HL-60 (cell line): ENCODE data around the gene MARVELD1.

ENCODE experiments used
- DNase-seq, 2 experiments: peaks; one replicate each; pipeline ENCODE4 v3.0.0-alpha.2; 2010 to 2020; ENCODE audit warnings: low read depth in 1 of 2, low spot score in 1 of 2
- H3K27ac ChIP-seq: fragments of 250-450 bp; sonication (Bioruptor Pico); replicated peaks from 2 replicates; pipeline ENCODE4 v1.5.1; 2020; ENCODE audit warnings: mild to moderate bottlenecking, moderate library complexity
- H3K27me3 ChIP-seq: fragments of 250-450 bp; sonication (Bioruptor Pico); 2 replicates; pipeline ENCODE4 v1.5.1; 2021; ENCODE audit warnings: mild to moderate bottlenecking, moderate library complexity; ENCODE audit not compliant: insufficient read depth, poor library complexity, severe bottlenecking
- H3K4me3 ChIP-seq: replicated peaks from 2 replicates; pipeline ENCODE4 v1.5.1; 2011; ENCODE audit warnings: mild to moderate bottlenecking, control low read depth, low read length; ENCODE audit not compliant: insufficient read depth
- CTCF ChIP-seq: IDR thresholded peaks from one replicate; pipeline ENCODE4 v1.5.1; 2011; ENCODE audit warnings: low read length, control low read depth, inconsistent platforms; ENCODE audit not compliant: insufficient read depth
- GABPA ChIP-seq: IDR thresholded peaks from 2 replicates; pipeline ENCODE4 v1.6.1; 2012; ENCODE audit warnings: low read depth
- POLR2AphosphoS5 ChIP-seq: IDR thresholded peaks from 2 replicates; pipeline ENCODE4 v1.6.1; 2012; ENCODE audit warnings: low read depth
- REST ChIP-seq: IDR thresholded peaks from 2 replicates; pipeline ENCODE4 v1.6.1; 2012; ENCODE audit warnings: low read depth; ENCODE audit not compliant: insufficient replicate concordance
- SPI1 ChIP-seq: IDR thresholded peaks from 2 replicates; pipeline ENCODE4 v1.6.1; 2012; ENCODE audit warnings: low read depth, mild to moderate bottlenecking, borderline replicate concordance

Gene MARVELD1

DNA sequence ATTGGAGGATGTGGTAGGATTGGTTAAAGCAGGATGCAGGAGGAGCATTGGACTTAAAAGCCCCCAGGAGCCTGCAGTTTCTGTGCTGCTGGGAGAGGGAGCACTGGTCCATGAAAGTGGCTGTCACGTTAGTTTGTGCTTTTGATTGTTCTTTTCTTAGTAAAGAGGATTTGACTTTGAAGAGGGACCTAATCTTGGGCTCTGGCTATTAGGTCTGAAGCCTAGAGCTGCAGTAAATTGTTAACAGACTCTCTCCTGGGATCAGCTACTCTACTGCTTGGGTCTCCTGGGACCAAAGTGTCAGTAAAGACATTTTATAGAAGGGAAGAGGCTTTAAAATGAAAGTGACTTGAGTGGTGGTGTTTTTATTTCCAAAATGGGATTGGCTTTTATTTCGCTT, 27.1 kb downstream of the MARVELD1 start:
- no peak for TF ChIP-seq GABPA
- TF ChIP-seq POLR2AphosphoS5 = no peak
- TF ChIP-seq CTCF = no peak
- TF ChIP-seq SPI1 = no peak
- no peak for TF ChIP-seq REST
- Histone ChIP-seq H3K4me3 (no peak overlapping the region), H3K27ac (no peak overlapping the region), H3K27me3 (no peaks in the 10 kb centered on the region)
- DNase-seq = no peak

DNA sequence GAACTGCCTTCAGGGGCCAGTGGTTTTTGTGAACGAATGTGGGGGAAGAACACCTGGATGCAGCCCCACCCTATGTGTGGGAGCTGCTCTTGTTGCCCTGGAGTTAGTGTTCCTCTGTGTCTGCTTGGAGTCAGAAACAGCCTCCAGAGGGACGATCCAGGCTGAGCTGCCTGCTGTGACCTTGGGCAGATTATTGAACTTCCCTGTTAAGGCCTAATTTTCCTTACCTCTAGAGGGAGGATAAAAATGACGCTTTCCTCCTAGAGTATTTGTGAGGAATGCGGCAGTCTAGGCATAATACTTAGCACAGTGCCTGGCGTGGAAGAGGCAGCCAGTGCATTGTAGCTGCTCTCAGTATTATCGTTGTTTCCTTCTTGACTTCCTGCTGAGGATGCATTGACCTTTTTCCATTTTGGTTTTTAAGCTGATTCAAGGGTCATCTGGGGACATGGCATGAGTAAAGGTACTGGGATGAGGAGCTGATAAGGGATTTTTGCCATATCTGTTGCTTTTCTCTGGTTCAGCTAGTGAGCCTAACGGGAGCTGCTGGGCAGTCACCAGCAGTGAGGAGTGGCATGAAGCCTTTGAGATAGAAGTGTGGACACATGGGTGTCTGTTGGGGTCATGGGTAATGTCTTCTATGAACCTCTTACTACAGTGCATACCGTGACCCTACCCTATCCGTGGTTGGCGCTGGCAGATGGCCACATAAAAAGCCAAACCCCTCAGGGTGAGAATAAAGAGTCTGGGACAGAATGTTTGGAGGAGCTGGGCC, 29.8 kb downstream of the MARVELD1 start:
- no peak for DNase-seq
- Histone ChIP-seq H3K4me3 (no peak overlapping the region), H3K27me3 (no peaks in the 10 kb centered on the region), H3K27ac (no peak overlapping the region)
- no peak for TF ChIP-seq SPI1
- no peak for TF ChIP-seq REST
- no peak for TF ChIP-seq CTCF

- H3K4me3 ChIP-seq = no peak overlapping the region
- H3K27me3 ChIP-seq = no peaks in the 10 kb centered on the region
- no peak overlapping the region for H3K27ac ChIP-seq
- no peak for DNase-seq
- TF ChIP-seq SPI1 = no peak
- no peak for TF ChIP-seq GABPA
Observed at GRCh38 chr10:97744405-97745035, 31.0 kb downstream of the MARVELD1 start.

GRCh38 chr10:97747573-97747972, 34.0 kb downstream of the MARVELD1 start:
- Histone ChIP-seq H3K27me3 (no peaks in the 10 kb centered on the region), H3K27ac (no peak overlapping the region), H3K4me3 (no peak overlapping the region)
- DNase-seq = no peak
- TF ChIP-seq CTCF (no peak), REST (no peak), SPI1 (no peak), POLR2AphosphoS5 (no peak), GABPA (no peak)
